HEK293T (cell line): ENCODE results near the gene NT5DC4.

Experiments
- ARNT ChIP-seq: fragments of 450-650 bp; IDR thresholded peaks from 2 replicates; pipeline ENCODE4 v1.6.1; 2017; ENCODE audit warnings: mild to moderate bottlenecking
- BHLHE40 ChIP-seq: fragments of 450-650 bp; IDR thresholded peaks from 2 replicates; pipeline ENCODE4 v1.6.1; 2016; ENCODE audit warnings: mild to moderate bottlenecking, moderate library complexity, borderline replicate concordance
- ELF4 ChIP-seq: fragments of 450-650 bp; IDR thresholded peaks from 2 replicates; pipeline ENCODE4 v1.6.1; 2017; ENCODE audit warnings: antibody characterized with exemption
- FOXA1 ChIP-seq: fragments of 450-650 bp; IDR thresholded peaks from 2 replicates; pipeline ENCODE4 v1.6.1; 2016; ENCODE audit warnings: mild to moderate bottlenecking
- FOXK2 ChIP-seq: fragments of 450-650 bp; IDR thresholded peaks from 2 replicates; pipeline ENCODE4 v1.6.1; 2016; ENCODE audit warnings: mild to moderate bottlenecking
- FOXM1 ChIP-seq: fragments of 450-650 bp; IDR thresholded peaks from 2 replicates; pipeline ENCODE4 v1.6.1; 2017; ENCODE audit warnings: mild to moderate bottlenecking, borderline replicate concordance
- L3MBTL2 ChIP-seq: fragments of 450-650 bp; conservative IDR thresholded peaks from 2 replicates; pipeline ENCODE4 v1.6.1; 2016; ENCODE audit warnings: mild to moderate bottlenecking
- PKNOX1 ChIP-seq: fragments of 450-650 bp; IDR thresholded peaks from 2 replicates; pipeline ENCODE4 v1.6.1; 2016
- SP1 ChIP-seq: fragments of 450-650 bp; IDR thresholded peaks from 2 replicates; pipeline ENCODE4 v1.6.1; 2017
- SUZ12 ChIP-seq: fragments of 450-650 bp; IDR thresholded peaks from 2 replicates; pipeline ENCODE4 v1.6.1; 2016; ENCODE audit warnings: mild to moderate bottlenecking
- TARDBP ChIP-seq: fragments of 450-650 bp; IDR thresholded peaks from 2 replicates; pipeline ENCODE4 v1.6.1; 2016

DNA sequence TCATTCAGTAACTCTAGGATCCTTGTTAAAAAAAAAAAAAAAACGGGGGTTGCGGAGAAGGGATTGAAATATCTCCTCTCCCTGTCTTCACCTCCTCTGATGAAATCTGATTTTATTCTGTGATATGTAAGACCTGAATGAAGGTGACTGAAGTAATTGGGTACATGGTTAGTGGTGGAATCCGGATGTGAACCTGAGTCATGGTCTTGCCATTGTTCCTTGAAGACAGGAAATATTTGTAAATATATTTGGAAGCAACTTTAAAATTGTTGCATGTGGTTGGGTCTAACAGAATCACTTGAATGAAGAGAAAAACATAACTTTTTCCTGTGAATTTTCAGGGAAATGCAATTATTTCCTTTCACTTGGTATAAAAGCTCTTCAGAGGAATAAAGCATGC, 66.5 kb downstream of the NT5DC4 start:
- TF ChIP-seq FOXA1, result no peak
- no peak for TF ChIP-seq SP1
- TF ChIP-seq FOXK2, result no peak
- TF ChIP-seq FOXM1, result no peak
- TF ChIP-seq BHLHE40, result no peak
- TF ChIP-seq L3MBTL2, result no peak
- TF ChIP-seq ARNT, result no peak
- TF ChIP-seq PKNOX1, result no peak
- TF ChIP-seq TARDBP, result no peak
- TF ChIP-seq ELF4, result no peak
- TF ChIP-seq SUZ12, result no peak
